HG03175 (cell line): Measurements from ENCODE around the gene SEC23IP.

Source experiments
- ATAC-seq: cut with Tn5 transposase; IDR thresholded peaks from one replicate; pipeline ENCODE4 v1.9.1; 2021; ENCODE audit warnings: mild to moderate bottlenecking, moderate library complexity; ENCODE audit not compliant: unreplicated experiment

Gene SEC23IP

GRCh38 chr10:119932631-119933030 lies 40.1 kb downstream of the SEC23IP start:
- no peak for ATAC-seq

- no peak for ATAC-seq
Measured at GRCh38 chr10:119933179-119933578, 40.6 kb downstream of the SEC23IP start.

- ATAC-seq = no peak
Measured at GRCh38 chr10:119940487-119940886, 48.0 kb downstream of the SEC23IP start.

- ATAC-seq = no peak
Measured at GRCh38 chr10:119942973-119943372, 50.4 kb downstream of the SEC23IP start.

- ATAC-seq = no peak
Measured at GRCh38 chr10:119945805-119946204, 53.3 kb downstream of the SEC23IP start.

- no peak for ATAC-seq
Measured at GRCh38 chr10:119947300-119947699, 54.8 kb downstream of the SEC23IP start.

- no peak for ATAC-seq
Measured at GRCh38 chr10:119957451-119957850, 64.9 kb downstream of the SEC23IP start.

GRCh38 chr10:119962837-119963236 lies 70.3 kb downstream of the SEC23IP start:
- ATAC-seq = no peak

- ATAC-seq = no peak
Measured at GRCh38 chr10:119967066-119967465, 74.5 kb downstream of the SEC23IP start.

- ATAC-seq = no peak
Measured at GRCh38 chr10:119969609-119970008, 77.1 kb downstream of the SEC23IP start.

- ATAC-seq = no peak
Measured at GRCh38 chr10:119970107-119970506, 77.6 kb downstream of the SEC23IP start.

- ATAC-seq = no peak
Measured at GRCh38 chr10:119970963-119971362, 78.4 kb downstream of the SEC23IP start.

- no peak for ATAC-seq
Measured at GRCh38 chr10:119973281-119973680, 80.8 kb downstream of the SEC23IP start.

GRCh38 chr10:119976421-119976820 lies 83.9 kb downstream of the SEC23IP start:
- no peak for ATAC-seq

GRCh38 chr10:119980956-119981750 lies 88.6 kb downstream of the SEC23IP start:
- no peak for ATAC-seq

- no peak for ATAC-seq
Measured at GRCh38 chr10:119981826-119982225, 89.3 kb downstream of the SEC23IP start.

- no peak for ATAC-seq
Measured at GRCh38 chr10:119988333-119988732, 95.8 kb downstream of the SEC23IP start.

GRCh38 chr10:119989966-119990365 lies 97.4 kb downstream of the SEC23IP start:
- ATAC-seq = no peak

GRCh38 chr10:119991066-119991465 lies 98.5 kb downstream of the SEC23IP start:
- ATAC-seq = no peak

GRCh38 chr10:119991816-119992215 lies 99.3 kb downstream of the SEC23IP start:
- ATAC-seq = no peak
